ENCODE data around the gene GPLD1.

DNA sequence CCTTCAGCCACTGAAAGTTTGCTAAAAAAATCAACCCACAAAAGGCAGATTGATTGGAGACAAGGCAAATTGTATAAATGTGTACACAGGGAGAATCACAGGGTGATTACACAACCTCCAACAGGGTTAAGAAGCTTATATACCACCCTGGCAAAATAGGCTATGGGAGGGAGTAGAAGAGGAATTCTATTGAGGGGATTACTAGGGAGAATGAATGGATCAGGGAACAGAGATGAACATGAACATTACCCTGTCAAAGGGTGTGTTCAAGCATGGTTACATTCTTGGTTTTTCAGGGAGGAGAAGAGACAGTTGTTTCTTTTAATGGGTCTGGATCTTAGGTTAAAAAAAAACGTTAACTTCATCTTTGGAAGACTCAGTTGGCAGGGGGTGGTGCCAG lies 91.7 kb downstream of the GPLD1 start:
- TF ChIP-seq, protein P1, sequence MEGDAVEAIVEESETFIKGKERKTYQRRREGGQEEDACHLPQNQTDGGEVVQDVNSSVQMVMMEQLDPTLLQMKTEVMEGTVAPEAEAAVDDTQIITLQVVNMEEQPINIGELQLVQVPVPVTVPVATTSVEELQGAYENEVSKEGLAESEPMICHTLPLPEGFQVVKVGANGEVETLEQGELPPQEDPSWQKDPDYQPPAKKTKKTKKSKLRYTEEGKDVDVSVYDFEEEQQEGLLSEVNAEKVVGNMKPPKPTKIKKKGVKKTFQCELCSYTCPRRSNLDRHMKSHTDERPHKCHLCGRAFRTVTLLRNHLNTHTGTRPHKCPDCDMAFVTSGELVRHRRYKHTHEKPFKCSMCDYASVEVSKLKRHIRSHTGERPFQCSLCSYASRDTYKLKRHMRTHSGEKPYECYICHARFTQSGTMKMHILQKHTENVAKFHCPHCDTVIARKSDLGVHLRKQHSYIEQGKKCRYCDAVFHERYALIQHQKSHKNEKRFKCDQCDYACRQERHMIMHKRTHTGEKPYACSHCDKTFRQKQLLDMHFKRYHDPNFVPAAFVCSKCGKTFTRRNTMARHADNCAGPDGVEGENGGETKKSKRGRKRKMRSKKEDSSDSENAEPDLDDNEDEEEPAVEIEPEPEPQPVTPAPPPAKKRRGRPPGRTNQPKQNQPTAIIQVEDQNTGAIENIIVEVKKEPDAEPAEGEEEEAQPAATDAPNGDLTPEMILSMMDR (IDR thresholded peaks at IDR 0.05): no peak
- TF ChIP-seq POLR2A (IDR thresholded peaks at IDR 0.05): no peak

Measured in right lobe of liver (tissue), 4 donors.